ENCODE results near the gene SEC24D. TPM values are rescaled to one million over a fixed set of nuclear protein-coding genes. Genes with fewer than 3 reads are reported as not detected.

SEC24D gene
- polyA plus RNA-seq, 1 experiment, result 80.3 TPM

- peak overlapping the region; percentile 93 for H3K4me3 ChIP-seq (ENCODE audit: low read depth, low read length)
- CTCF ChIA-PET, result interaction anchor here (3.0 kb wide), 1 partner anchor 30 kb away, joined by 15 read pairs; no protein-coding TSS in a partner anchor
- TF ChIP-seq, protein P1, sequence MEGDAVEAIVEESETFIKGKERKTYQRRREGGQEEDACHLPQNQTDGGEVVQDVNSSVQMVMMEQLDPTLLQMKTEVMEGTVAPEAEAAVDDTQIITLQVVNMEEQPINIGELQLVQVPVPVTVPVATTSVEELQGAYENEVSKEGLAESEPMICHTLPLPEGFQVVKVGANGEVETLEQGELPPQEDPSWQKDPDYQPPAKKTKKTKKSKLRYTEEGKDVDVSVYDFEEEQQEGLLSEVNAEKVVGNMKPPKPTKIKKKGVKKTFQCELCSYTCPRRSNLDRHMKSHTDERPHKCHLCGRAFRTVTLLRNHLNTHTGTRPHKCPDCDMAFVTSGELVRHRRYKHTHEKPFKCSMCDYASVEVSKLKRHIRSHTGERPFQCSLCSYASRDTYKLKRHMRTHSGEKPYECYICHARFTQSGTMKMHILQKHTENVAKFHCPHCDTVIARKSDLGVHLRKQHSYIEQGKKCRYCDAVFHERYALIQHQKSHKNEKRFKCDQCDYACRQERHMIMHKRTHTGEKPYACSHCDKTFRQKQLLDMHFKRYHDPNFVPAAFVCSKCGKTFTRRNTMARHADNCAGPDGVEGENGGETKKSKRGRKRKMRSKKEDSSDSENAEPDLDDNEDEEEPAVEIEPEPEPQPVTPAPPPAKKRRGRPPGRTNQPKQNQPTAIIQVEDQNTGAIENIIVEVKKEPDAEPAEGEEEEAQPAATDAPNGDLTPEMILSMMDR (IDR thresholded peaks at IDR 0.05; ENCODE audit: insufficient read depth, low read depth, low read length), result no peak
- H3K27me3 ChIP-seq (ENCODE audit: control insufficient read depth, insufficient read depth, low read length), result no peaks in the 10 kb centered on the region
- DNase-seq (ENCODE audit: low read depth), result peak; percentile 70
- POLR2A ChIA-PET, result interaction anchor here (0.6 to 1.1 kb wide), 8 partner anchors 9 to 1977 kb away, joined by 3 to 11 read pairs (median 3); partner anchors contain the start of gene USP53
- H3K36me3 ChIP-seq (ENCODE audit: control insufficient read depth, insufficient read depth, low read length), result peaks cover 14% of the 10 kb centered on the region
Observed at GRCh38 chr4:118834960-118835569, 861 bp downstream of the SEC24D start.

DNA sequence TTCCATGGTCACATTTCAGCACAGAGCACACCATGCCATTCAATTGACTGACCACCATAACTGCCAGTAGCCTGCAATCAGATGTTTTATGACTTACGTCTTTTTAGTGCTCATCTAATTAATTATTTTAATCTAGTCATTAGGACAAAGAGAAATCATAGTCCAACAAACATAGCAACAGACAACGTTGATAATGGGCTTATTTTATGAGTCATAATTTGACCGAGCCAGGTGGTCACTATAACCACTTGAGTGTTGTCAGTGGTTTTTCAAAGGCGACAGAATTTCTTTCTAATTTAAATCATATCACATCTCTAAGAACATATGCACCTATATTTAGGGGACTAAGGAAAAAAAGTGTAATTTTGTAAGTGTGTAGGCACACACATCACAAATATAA is 1.9 kb downstream of the SEC24D start:
- H3K4me3 ChIP-seq (ENCODE audit: low read depth, low read length), result peak overlapping the region; percentile 93
- H3K36me3 ChIP-seq (ENCODE audit: control insufficient read depth, insufficient read depth, low read length), result peaks cover 17% of the 10 kb centered on the region
- TF ChIP-seq, protein P1 (IDR thresholded peaks at IDR 0.05; ENCODE audit: insufficient read depth, low read depth, low read length), result no peak
- DNase-seq (ENCODE audit: low read depth), result no peak
- no peaks in the 10 kb centered on the region for H3K27me3 ChIP-seq (ENCODE audit: control insufficient read depth, insufficient read depth, low read length)
- CTCF ChIA-PET, result interaction anchor here (0.8 kb wide), 1 partner anchor 20 kb away, joined by 3 read pairs; no protein-coding TSS in a partner anchor
- POLR2A ChIA-PET, result no interaction called here

- no peak for DNase-seq (ENCODE audit: low read depth)
- Histone ChIP-seq H3K27me3 (ENCODE audit: control insufficient read depth, insufficient read depth, low read length) (no peaks in the 10 kb centered on the region), H3K4me3 (ENCODE audit: low read depth, low read length) (peak overlapping the region; percentile 16; the same call in 1 of the 2 replicates), H3K36me3 (ENCODE audit: control insufficient read depth, insufficient read depth, low read length) (peaks cover 17% of the 10 kb centered on the region)
- TF ChIP-seq, protein P1 (IDR thresholded peaks at IDR 0.05; ENCODE audit: insufficient read depth, low read depth, low read length), result no peak
- ChIA-PET POLR2A (no interaction called here), CTCF (interaction anchor here (0.8 kb wide), 1 partner anchor 19 kb away, joined by 3 read pairs; no protein-coding TSS in a partner anchor)
Observed at GRCh38 chr4:118833192-118833820, 2.6 kb downstream of the SEC24D start.

DNA sequence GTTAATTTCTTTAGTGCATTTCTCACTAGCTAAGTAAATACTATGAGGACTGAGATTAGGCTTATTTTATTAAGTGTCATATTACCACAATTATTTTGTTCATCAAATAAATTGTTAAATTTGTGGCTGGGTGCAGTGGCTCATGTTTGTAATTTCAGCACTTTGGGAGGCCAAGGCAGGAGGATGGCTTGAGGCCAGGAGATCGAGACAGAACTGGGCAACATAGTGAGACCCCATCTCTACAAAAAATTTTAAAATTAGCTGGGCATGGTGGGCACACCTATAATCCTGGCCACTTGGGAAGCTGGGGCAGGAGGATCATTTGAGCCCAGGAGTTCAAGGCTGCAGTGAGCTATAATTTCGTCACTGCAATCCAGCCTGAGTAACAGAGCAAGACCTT is 6.8 kb downstream of the SEC24D start:
- TF ChIP-seq, protein P1 (IDR thresholded peaks at IDR 0.05; ENCODE audit: insufficient read depth, low read depth, low read length), result no peak
- DNase-seq (ENCODE audit: low read depth), result no peak
- no peaks in the 10 kb centered on the region for H3K27me3 ChIP-seq (ENCODE audit: control insufficient read depth, insufficient read depth, low read length)
- peaks cover 18% of the 10 kb centered on the region for H3K36me3 ChIP-seq (ENCODE audit: control insufficient read depth, insufficient read depth, low read length)
- ChIA-PET POLR2A (no interaction called here), CTCF (no interaction called here)
- H3K4me3 ChIP-seq (ENCODE audit: low read depth, low read length), result no peak overlapping the region

DNA sequence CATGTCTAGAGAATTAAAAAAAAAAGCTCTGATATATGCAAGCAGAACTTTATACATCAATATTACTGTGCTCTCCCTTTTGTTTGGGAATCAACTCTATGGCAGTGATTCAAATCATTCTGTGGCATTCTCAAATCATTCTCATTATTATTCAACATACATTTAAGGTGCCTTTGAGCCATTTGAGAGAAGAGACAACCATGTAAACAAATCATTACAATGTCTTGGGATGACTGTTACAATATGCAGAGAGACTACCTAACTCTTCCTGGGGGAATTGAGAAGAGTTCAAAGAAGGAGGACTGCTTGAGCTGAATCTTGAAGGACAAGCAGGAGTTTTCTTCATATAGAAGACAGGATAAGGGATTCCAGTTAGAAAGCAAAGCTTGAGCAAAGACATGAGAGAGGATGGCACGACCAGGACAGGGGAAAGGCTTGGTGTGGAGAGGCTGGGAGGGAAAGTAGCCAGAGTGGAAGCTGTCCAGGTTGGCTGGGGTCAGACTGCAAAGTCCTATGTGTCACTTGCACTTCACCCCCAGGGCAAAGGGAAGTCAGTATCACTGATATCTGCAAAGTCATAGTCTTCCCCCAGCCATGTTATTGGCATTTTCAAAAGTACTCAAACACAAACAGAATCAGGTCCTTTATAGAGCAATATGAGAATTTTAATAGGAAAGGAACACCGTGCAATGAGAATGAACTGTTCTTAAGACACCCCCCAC is 9.0 kb downstream of the SEC24D start:
- POLR2A ChIA-PET, result interaction anchor here (0.8 kb wide), 1 partner anchor 127 kb away, joined by 3 read pairs; no protein-coding TSS in a partner anchor
- CTCF ChIA-PET, result interaction anchor here (0.5 to 0.9 kb wide), 3 partner anchors 58 to 855 kb away, joined by 3 read pairs; no protein-coding TSS in a partner anchor
- peaks cover 19% of the 10 kb centered on the region for H3K36me3 ChIP-seq (ENCODE audit: control insufficient read depth, insufficient read depth, low read length)
- H3K4me3 ChIP-seq (ENCODE audit: low read depth, low read length), result no peak overlapping the region
- no peaks in the 10 kb centered on the region for H3K27me3 ChIP-seq (ENCODE audit: control insufficient read depth, insufficient read depth, low read length)
- TF ChIP-seq, protein P1 (IDR thresholded peaks at IDR 0.05; ENCODE audit: insufficient read depth, low read depth, low read length), result no peak
- no peak for DNase-seq (ENCODE audit: low read depth)

All from BJ (cell line).